Lung (tissue), 12 donors: ENCODE data around the gene ZBTB8OS. TPM values are rescaled to one million over a fixed set of nuclear protein-coding genes. Genes with fewer than 3 reads are reported as not detected.

Source experiments
- ATAC-seq: fragments of 200-7000 bp; cut with Tn5 transposase; one replicate; pipeline ENCODE4 v1.9.1; 2020; ENCODE audit warnings: moderate number of reproducible peaks; ENCODE audit not compliant: insufficient read depth, low FRiP score
- DNase-seq, 3 donors: peaks; one replicate each; pipeline ENCODE4 v3.0.0-alpha.2; 2013 to 2017
- H3K27ac ChIP-seq, 2 donors: one replicate each; pipeline ENCODE4 v1.5.1; 2013; ENCODE audit warnings: mild to moderate bottlenecking in 2 of 2, moderate library complexity in 2 of 2, control low read depth in 1 of 2, inconsistent platforms in 1 of 2, low read depth in 1 of 2, low read length in 1 of 2
- H3K27me3 ChIP-seq, 3 donors: one replicate each; pipeline ENCODE4 v1.5.1; 2013; ENCODE audit warnings: low read length in 2 of 3; ENCODE audit not compliant: control insufficient read depth in 3 of 3, insufficient read depth in 3 of 3
- H3K36me3 ChIP-seq, 4 donors: one replicate each; pipeline ENCODE4 v1.5.1; 2013; ENCODE audit warnings: low read length in 4 of 4, mild to moderate bottlenecking in 1 of 4, moderate library complexity in 1 of 4; ENCODE audit not compliant: control insufficient read depth in 4 of 4, insufficient read depth in 4 of 4
- H3K4me1 ChIP-seq, 5 donors: one replicate each; pipeline ENCODE4 v1.5.1; 2013; ENCODE audit warnings: low read length in 5 of 5, mild to moderate bottlenecking in 2 of 5, moderate library complexity in 1 of 5; ENCODE audit not compliant: control insufficient read depth in 5 of 5, insufficient read depth in 5 of 5
- H3K4me3 ChIP-seq: one replicate; pipeline ENCODE4 v1.5.1; 2013; ENCODE audit warnings: mild to moderate bottlenecking, control low read depth, moderate library complexity
- H3K9ac ChIP-seq, 2 donors: one replicate each; pipeline ENCODE4 v1.5.1; 2013; ENCODE audit warnings: low read length in 2 of 2, control low read depth in 1 of 2; ENCODE audit not compliant: insufficient read depth in 1 of 2
- H3K9me3 ChIP-seq, 4 donors: one replicate each; pipeline ENCODE4 v1.5.1; 2013; ENCODE audit warnings: low read length in 3 of 4, mild to moderate bottlenecking in 1 of 4, moderate library complexity in 1 of 4; ENCODE audit not compliant: control insufficient read depth in 4 of 4, insufficient read depth in 3 of 4
- CTCF ChIP-seq: IDR thresholded peaks from 2 replicates; pipeline ENCODE4 v1.5.1; 2012; ENCODE audit warnings: mild to moderate bottlenecking; ENCODE audit errors: control extremely low read depth, extremely low read depth
- WGBS, 2 donors: extraction: QIAGEN DNeasy Blood & Tissue Kit; methylation state at CpG; one replicate each; pipeline ENCODE4 v1.1.7; 2013; 5-methylcytosine and 5-hydroxymethylcytosine counted together
- polyA plus RNA-seq, 2 donors: library from polyadenylated mRNA; stranded (reverse); fragments of 200-250 nt; gene quantifications; one replicate each; pipeline ENCODE4 v1.2.1, GENCODE V29; 2013
- total RNA-seq, 2 donors: library from RNA; depleted of rRNA in 1 of 2; stranded (reverse); fragments of >200 nt in 1 of 2; gene quantifications; one replicate each; pipeline ENCODE4 v1.2.1, GENCODE V29; 2014 to 2021
- donor health status: control.
- donor health status: control.
- donor health status: Bipolar disorder and iron deficiency.
- donor health status: healthy.
- donor health status: DM: yes; HTN: yes; CAD: no.

Gene ZBTB8OS
- total and polyA plus RNA-seq, 4 donors, result 26.7 to 86.1 (median 46.3) TPM

- Histone ChIP-seq H3K27me3 (no peaks in the 10 kb centered on the region), H3K4me1 (peaks cover 0 to 26% (median 6%) of the 10 kb centered on the region in 5 donors), H3K9me3 (no peaks in the 10 kb centered on the region), H3K27ac (peak overlapping the region in 1 of 2 donors; percentile 40), H3K4me3 (no peak overlapping the region), H3K36me3 (peaks cover 9 to 38% (median 14%) of the 10 kb centered on the region in 4 donors), H3K9ac (peak overlapping the region in 1 of 2 donors; percentile 7)
- no peak for DNase-seq
- 81 to 83% methylated on average over 2 of the region's 2 CpGs for WGBS, 2 donors
- no peak for TF ChIP-seq CTCF
- no peak for ATAC-seq
These were observed 35.1 kb upstream of the ZBTB8OS start for GRCh38 chr1:32685498-32685897.

- peaks cover 0 to 26% (median 6%) of the 10 kb centered on the region in 5 donors for H3K4me1 ChIP-seq
- peak; percentile 86 to 97 (median 95) for DNase-seq
These were observed 33.9 kb upstream of the ZBTB8OS start for GRCh38 chr1:32684167-32684811.

GRCh38 chr1:32683397-32683796 is 33.0 kb upstream of the ZBTB8OS start:
- 85 to 89% methylated on average over 3 of the region's 3 CpGs for WGBS, 2 donors
- H3K36me3 ChIP-seq, result peaks cover 11 to 43% (median 18%) of the 10 kb centered on the region in 4 donors
- DNase-seq (no peak), ATAC-seq (no peak)
- no peak overlapping the region for H3K27ac ChIP-seq
- peaks cover 0 to 26% (median 6%) of the 10 kb centered on the region in 5 donors for H3K4me1 ChIP-seq
- H3K4me3 ChIP-seq, result no peak overlapping the region
- H3K9ac ChIP-seq, result peak overlapping the region in 1 of 2 donors; percentile 70
- H3K27me3 ChIP-seq, result no peaks in the 10 kb centered on the region
- TF ChIP-seq CTCF, result no peak
- no peaks in the 10 kb centered on the region for H3K9me3 ChIP-seq

More at GRCh38 chr1:32684167-32684811, 33.9 kb upstream of the ZBTB8OS start:
- ATAC-seq, result no peak
- peak overlapping the region; percentile 14 to 24 for H3K27ac ChIP-seq
- no peak overlapping the region for H3K4me3 ChIP-seq
- H3K36me3 ChIP-seq, result peaks cover 10 to 39% (median 15%) of the 10 kb centered on the region in 4 donors
- H3K27me3 ChIP-seq, result no peaks in the 10 kb centered on the region
- WGBS, 2 donors, result 34 to 35% methylated on average over 2 of the region's 2 CpGs
- no peak for TF ChIP-seq CTCF
- H3K9me3 ChIP-seq, result no peaks in the 10 kb centered on the region
- H3K9ac ChIP-seq, result peak overlapping the region in 1 of 2 donors; percentile 70
